SK-N-MC (cell line): ENCODE results near the gene CIB4.

Experiments
- EZH2 ChIP-seq: fragments of 200-600 bp; sonication (generic); IDR thresholded peaks from one replicate; pipeline ENCODE4 v1.6.1; 2017; ENCODE audit warnings: antibody characterized with exemption
- POLR2AphosphoS5 ChIP-seq: IDR thresholded peaks from 2 replicates; pipeline ENCODE4 v1.6.1; 2012; ENCODE audit warnings: mild to moderate bottlenecking, low read depth, low read length, borderline replicate concordance

GRCh38 chr2:26577442-26578112 lies 63.6 kb downstream of the CIB4 start:
- TF ChIP-seq EZH2 (no peak), POLR2AphosphoS5 (no peak)
